ENCODE results near the gene DLL4. TPM values are rescaled to one million over a fixed set of nuclear protein-coding genes. Genes with fewer than 3 reads are reported as not detected.

Gene DLL4
- total RNA-seq, 8 experiments from 2014 or later = 0.40 to 20.2 (median 3.0) TPM

GRCh38 chr15:40911141-40911540 lies 18.0 kb upstream of the DLL4 start:
- Histone ChIP-seq H3K4me3 (no peak overlapping the region), H3K27ac (peak overlapping the region in 1 of 2 donors; percentile 8), H3K4me1 (replicated peaks in 1 of 2) (peaks cover 26 to 28% of the 10 kb centered on the region in 2 donors)
- in situ Hi-C loops (cut with MboI; ENCODE audit: low pct_unique_long_range_greater_than_20kb in 2 of 9, low sequenced_read_pairs in 9 of 9, unreplicated experiment in 9 of 9) = loop anchor here in 1 of 9 experiments (25.0 kb wide), 1 partner anchor 101 kb away; no protein-coding TSS in a partner anchor
- ATAC-seq (replicated peaks in 6 of 8) = peak in 6 of 8 experiments; percentile 8 to 78 (median 72)
- WGBS, 10 experiments = 20 to 83% (median 60%) methylated on average over 1 to 2 of the region's 7 CpGs; no CpG with 5 or more reads in 6 of the 10 experiments

GRCh38 chr15:40911693-40912092 lies 17.4 kb upstream of the DLL4 start:
- Histone ChIP-seq H3K4me3 (no peak overlapping the region), H3K4me1 (replicated peaks in 1 of 2) (peaks cover 21 to 24% of the 10 kb centered on the region in 2 donors), H3K27ac (peak overlapping the region in 1 of 2 donors; percentile 8)
- in situ Hi-C loops (cut with MboI; ENCODE audit: low pct_unique_long_range_greater_than_20kb in 2 of 9, low sequenced_read_pairs in 9 of 9, unreplicated experiment in 9 of 9) = loop anchor here in 1 of 9 experiments (25.0 kb wide), 1 partner anchor 101 kb away; no protein-coding TSS in a partner anchor
- WGBS, 10 experiments = 100% methylated on average over 1 of the region's 2 CpGs; no CpG with 5 or more reads in 8 of the 10 experiments
- no peak for ATAC-seq (replicated peaks in 6 of 8)

GRCh38 chr15:40912478-40912877 lies 16.7 kb upstream of the DLL4 start:
- in situ Hi-C loops (cut with MboI; ENCODE audit: low pct_unique_long_range_greater_than_20kb in 2 of 9, low sequenced_read_pairs in 9 of 9, unreplicated experiment in 9 of 9) = loop anchor here in 1 of 9 experiments (25.0 kb wide), 1 partner anchor 100 kb away; no protein-coding TSS in a partner anchor
- Histone ChIP-seq H3K4me1 (replicated peaks in 1 of 2) (peaks cover 18 to 19% of the 10 kb centered on the region in 2 donors), H3K4me3 (no peak overlapping the region), H3K27ac (no peak overlapping the region)
- no peak for ATAC-seq (replicated peaks in 6 of 8)
- 77 to 100% (median 92%) methylated on average over 1 to 2 of the region's 6 CpGs; no CpG with 5 or more reads in 4 of the 10 experiments for WGBS, 10 experiments

- no peak for ATAC-seq (replicated peaks in 6 of 8)
- Histone ChIP-seq H3K4me3 (no peak overlapping the region), H3K4me1 (replicated peaks in 1 of 2) (peaks cover 29% of the 10 kb centered on the region in 2 donors), H3K27ac (no peak overlapping the region)
- in situ Hi-C loops (cut with MboI; ENCODE audit: low pct_unique_long_range_greater_than_20kb in 2 of 9, low sequenced_read_pairs in 9 of 9, unreplicated experiment in 9 of 9) = loop anchor here in 1 of 9 experiments (25.0 kb wide), 1 partner anchor 98 kb away; no protein-coding TSS in a partner anchor
- WGBS, 10 experiments = 83 to 100% (median 95%) methylated on average over 3 to 4 of the region's 12 CpGs; no CpG with 5 or more reads in 7 of the 10 experiments
Observed at GRCh38 chr15:40914013-40914412, 15.1 kb upstream of the DLL4 start.

GRCh38 chr15:40914486-40914885 lies 14.7 kb upstream of the DLL4 start:
- 80 to 100% (median 100%) methylated on average over 1 of the region's 8 CpGs; no CpG with 5 or more reads in 7 of the 10 experiments for WGBS, 10 experiments
- ATAC-seq (replicated peaks in 6 of 8) = no peak
- H3K27ac ChIP-seq = no peak overlapping the region
- in situ Hi-C loops (cut with MboI; ENCODE audit: low pct_unique_long_range_greater_than_20kb in 2 of 9, low sequenced_read_pairs in 9 of 9, unreplicated experiment in 9 of 9) = loop anchor here in 1 of 9 experiments (25.0 kb wide), 1 partner anchor 98 kb away; no protein-coding TSS in a partner anchor
- H3K4me1 ChIP-seq (replicated peaks in 1 of 2) = peaks cover 33 to 34% of the 10 kb centered on the region in 2 donors
- H3K4me3 ChIP-seq = no peak overlapping the region

- peaks cover 30 to 33% of the 10 kb centered on the region in 2 donors for H3K4me1 ChIP-seq (replicated peaks in 1 of 2)
- in situ Hi-C loops (cut with MboI; ENCODE audit: low pct_unique_long_range_greater_than_20kb in 2 of 9, low sequenced_read_pairs in 9 of 9, unreplicated experiment in 9 of 9) = loop anchor here in 1 of 9 experiments (25.0 kb wide), 1 partner anchor 97 kb away; no protein-coding TSS in a partner anchor
- no peak overlapping the region for H3K4me3 ChIP-seq
- H3K27ac ChIP-seq = no peak overlapping the region
- no peak for ATAC-seq (replicated peaks in 6 of 8)
- 46 to 88% (median 60%) methylated on average over 1 to 4 of the region's 12 CpGs; no CpG with 5 or more reads in 3 of the 10 experiments for WGBS, 10 experiments
Observed at GRCh38 chr15:40915116-40915661, 14.0 kb upstream of the DLL4 start.

- no peak overlapping the region for H3K27ac ChIP-seq
- WGBS, 10 experiments = 100% methylated on average over 1 of the region's 6 CpGs; no CpG with 5 or more reads in 8 of the 10 experiments
- H3K4me1 ChIP-seq (replicated peaks in 1 of 2) = peaks cover 25 to 28% of the 10 kb centered on the region in 2 donors
- H3K4me3 ChIP-seq = no peak overlapping the region
- in situ Hi-C loops (cut with MboI; ENCODE audit: low pct_unique_long_range_greater_than_20kb in 2 of 9, low sequenced_read_pairs in 9 of 9, unreplicated experiment in 9 of 9) = loop anchor here in 1 of 9 experiments (25.0 kb wide), 1 partner anchor 97 kb away; no protein-coding TSS in a partner anchor
- no peak for ATAC-seq (replicated peaks in 6 of 8)
Observed at GRCh38 chr15:40915679-40916078, 13.5 kb upstream of the DLL4 start.

GRCh38 chr15:40917585-40917984 lies 11.6 kb upstream of the DLL4 start:
- no peak for ATAC-seq (replicated peaks in 6 of 8)
- no peak overlapping the region for H3K4me3 ChIP-seq
- H3K4me1 ChIP-seq (replicated peaks in 1 of 2) = peaks cover 15 to 19% of the 10 kb centered on the region in 2 donors
- H3K27ac ChIP-seq = no peak overlapping the region
- 50 to 79% methylated on average over 2 to 4 of the region's 11 CpGs; no CpG with 5 or more reads in 8 of the 10 experiments for WGBS, 10 experiments
- in situ Hi-C loops (cut with MboI; ENCODE audit: low pct_unique_long_range_greater_than_20kb in 2 of 9, low sequenced_read_pairs in 9 of 9, unreplicated experiment in 9 of 9) = loop anchor here in 1 of 9 experiments (25.0 kb wide), 1 partner anchor 95 kb away; no protein-coding TSS in a partner anchor

GRCh38 chr15:40918146-40918798 lies 10.9 kb upstream of the DLL4 start:
- Histone ChIP-seq H3K4me1 (replicated peaks in 1 of 2) (peaks cover 15 to 24% of the 10 kb centered on the region in 2 donors), H3K4me3 (no peak overlapping the region), H3K27ac (no peak overlapping the region)
- WGBS, 10 experiments = 67 to 91% (median 74%) methylated on average over 4 to 6 of the region's 15 CpGs; no CpG with 5 or more reads in 6 of the 10 experiments
- ATAC-seq (replicated peaks in 6 of 8) = peak in 5 of 8 experiments; percentile 61 to 76 (median 70)
- in situ Hi-C loops (cut with MboI; ENCODE audit: low pct_unique_long_range_greater_than_20kb in 2 of 9, low sequenced_read_pairs in 9 of 9, unreplicated experiment in 9 of 9) = loop anchor here in 1 of 9 experiments (25.0 kb wide), 1 partner anchor 94 kb away; no protein-coding TSS in a partner anchor

- Histone ChIP-seq H3K4me3 (no peak overlapping the region), H3K27ac (no peak overlapping the region), H3K4me1 (replicated peaks in 1 of 2) (peaks cover 15 to 24% of the 10 kb centered on the region in 2 donors)
- 33 to 65% (median 56%) methylated on average over 1 to 6 of the region's 19 CpGs; no CpG with 5 or more reads in 6 of the 10 experiments for WGBS, 10 experiments
- ATAC-seq (replicated peaks in 6 of 8) = peak in 5 of 8 experiments; percentile 68 to 74 (median 72)
- in situ Hi-C loops (cut with MboI; ENCODE audit: low pct_unique_long_range_greater_than_20kb in 2 of 9, low sequenced_read_pairs in 9 of 9, unreplicated experiment in 9 of 9) = loop anchor here in 1 of 9 experiments (25.0 kb wide), 1 partner anchor 93 kb away; no protein-coding TSS in a partner anchor
Observed at GRCh38 chr15:40918799-40919392, 10.2 kb upstream of the DLL4 start.

- ATAC-seq (replicated peaks in 6 of 8) = no peak
- H3K4me1 ChIP-seq (replicated peaks in 1 of 2) = peaks cover 34 to 42% of the 10 kb centered on the region in 2 donors
- H3K27ac ChIP-seq = no peak overlapping the region
- 39 to 78% (median 60%) methylated on average over 2 to 5 of the region's 5 CpGs; no CpG with 5 or more reads in 5 of the 10 experiments for WGBS, 10 experiments
- H3K4me3 ChIP-seq = no peak overlapping the region
- in situ Hi-C loops (cut with MboI; ENCODE audit: low pct_unique_long_range_greater_than_20kb in 2 of 9, low sequenced_read_pairs in 9 of 9, unreplicated experiment in 9 of 9) = loop anchor here in 1 of 9 experiments (25.0 kb wide), 1 partner anchor 90 kb away; no protein-coding TSS in a partner anchor
Observed at GRCh38 chr15:40921949-40922607, 7.1 kb upstream of the DLL4 start.

GRCh38 chr15:40922608-40923005 lies 6.5 kb upstream of the DLL4 start:
- no peak overlapping the region for H3K27ac ChIP-seq
- 60 to 72% (median 62%) methylated on average over 6 to 10 of the region's 10 CpGs; no CpG with 5 or more reads in 7 of the 10 experiments for WGBS, 10 experiments
- no peak overlapping the region for H3K4me3 ChIP-seq
- no peak for ATAC-seq (replicated peaks in 6 of 8)
- in situ Hi-C loops (cut with MboI; ENCODE audit: low pct_unique_long_range_greater_than_20kb in 2 of 9, low sequenced_read_pairs in 9 of 9, unreplicated experiment in 9 of 9) = loop anchor here in 1 of 9 experiments (25.0 kb wide), 1 partner anchor 90 kb away; no protein-coding TSS in a partner anchor
- peaks cover 39 to 45% of the 10 kb centered on the region in 2 donors for H3K4me1 ChIP-seq (replicated peaks in 1 of 2)
